Measurements from ENCODE around the gene ZNF345. TPM values are rescaled to one million over a fixed set of nuclear protein-coding genes. Genes with fewer than 3 reads are reported as not detected.

Gene ZNF345
- total and polyA plus RNA-seq, 10 of the 15 experiments (the other 5 are each of a cell fraction or from before 2014, with no cell fraction given): 1.3 to 3.0 (median 2.0) TPM

DNA sequence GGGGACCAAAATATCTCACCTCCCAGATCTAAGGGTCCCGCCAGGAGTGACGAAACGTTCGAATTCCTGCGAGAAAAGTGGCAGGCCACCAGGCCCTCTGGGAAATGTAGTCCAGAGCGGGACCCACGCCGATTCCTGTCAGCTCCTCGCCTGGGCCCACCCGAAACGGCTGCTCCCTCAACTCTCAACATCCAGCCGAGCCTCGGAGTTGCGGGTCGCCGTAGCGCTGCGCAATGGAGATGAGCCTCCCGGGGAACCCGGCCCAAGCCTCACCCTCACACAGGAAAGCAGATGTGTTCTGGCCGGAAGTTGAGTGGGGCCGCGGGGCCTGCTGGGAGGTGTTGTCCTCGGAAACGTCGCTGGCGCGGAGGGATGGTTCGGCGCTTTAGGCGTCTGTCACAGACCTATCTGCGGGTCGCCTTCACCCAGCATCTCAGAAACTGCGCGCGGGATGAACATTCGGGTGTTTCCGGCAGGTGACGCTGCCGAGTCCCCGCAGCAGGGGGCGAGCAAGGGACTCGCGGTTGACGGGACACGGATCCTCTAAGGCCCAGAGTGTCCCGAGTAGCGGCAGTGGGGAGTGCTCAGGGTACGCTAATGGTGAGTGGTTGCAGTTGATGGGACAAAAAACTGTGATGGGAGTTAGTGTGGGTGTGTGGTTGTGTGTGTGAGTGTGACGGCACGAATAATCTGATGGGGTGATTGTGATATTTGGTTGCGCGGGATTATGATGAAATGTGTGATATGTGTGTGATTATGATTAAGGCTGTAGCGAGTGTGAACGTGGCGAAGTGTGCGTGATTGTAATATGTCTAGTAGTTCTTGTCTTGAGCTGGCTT lies 65.5 kb downstream of the ZNF345 start, which contains the start of the genes ZNF568 and ZNF829 (continued):
- TF ChIP-seq, protein P1, sequence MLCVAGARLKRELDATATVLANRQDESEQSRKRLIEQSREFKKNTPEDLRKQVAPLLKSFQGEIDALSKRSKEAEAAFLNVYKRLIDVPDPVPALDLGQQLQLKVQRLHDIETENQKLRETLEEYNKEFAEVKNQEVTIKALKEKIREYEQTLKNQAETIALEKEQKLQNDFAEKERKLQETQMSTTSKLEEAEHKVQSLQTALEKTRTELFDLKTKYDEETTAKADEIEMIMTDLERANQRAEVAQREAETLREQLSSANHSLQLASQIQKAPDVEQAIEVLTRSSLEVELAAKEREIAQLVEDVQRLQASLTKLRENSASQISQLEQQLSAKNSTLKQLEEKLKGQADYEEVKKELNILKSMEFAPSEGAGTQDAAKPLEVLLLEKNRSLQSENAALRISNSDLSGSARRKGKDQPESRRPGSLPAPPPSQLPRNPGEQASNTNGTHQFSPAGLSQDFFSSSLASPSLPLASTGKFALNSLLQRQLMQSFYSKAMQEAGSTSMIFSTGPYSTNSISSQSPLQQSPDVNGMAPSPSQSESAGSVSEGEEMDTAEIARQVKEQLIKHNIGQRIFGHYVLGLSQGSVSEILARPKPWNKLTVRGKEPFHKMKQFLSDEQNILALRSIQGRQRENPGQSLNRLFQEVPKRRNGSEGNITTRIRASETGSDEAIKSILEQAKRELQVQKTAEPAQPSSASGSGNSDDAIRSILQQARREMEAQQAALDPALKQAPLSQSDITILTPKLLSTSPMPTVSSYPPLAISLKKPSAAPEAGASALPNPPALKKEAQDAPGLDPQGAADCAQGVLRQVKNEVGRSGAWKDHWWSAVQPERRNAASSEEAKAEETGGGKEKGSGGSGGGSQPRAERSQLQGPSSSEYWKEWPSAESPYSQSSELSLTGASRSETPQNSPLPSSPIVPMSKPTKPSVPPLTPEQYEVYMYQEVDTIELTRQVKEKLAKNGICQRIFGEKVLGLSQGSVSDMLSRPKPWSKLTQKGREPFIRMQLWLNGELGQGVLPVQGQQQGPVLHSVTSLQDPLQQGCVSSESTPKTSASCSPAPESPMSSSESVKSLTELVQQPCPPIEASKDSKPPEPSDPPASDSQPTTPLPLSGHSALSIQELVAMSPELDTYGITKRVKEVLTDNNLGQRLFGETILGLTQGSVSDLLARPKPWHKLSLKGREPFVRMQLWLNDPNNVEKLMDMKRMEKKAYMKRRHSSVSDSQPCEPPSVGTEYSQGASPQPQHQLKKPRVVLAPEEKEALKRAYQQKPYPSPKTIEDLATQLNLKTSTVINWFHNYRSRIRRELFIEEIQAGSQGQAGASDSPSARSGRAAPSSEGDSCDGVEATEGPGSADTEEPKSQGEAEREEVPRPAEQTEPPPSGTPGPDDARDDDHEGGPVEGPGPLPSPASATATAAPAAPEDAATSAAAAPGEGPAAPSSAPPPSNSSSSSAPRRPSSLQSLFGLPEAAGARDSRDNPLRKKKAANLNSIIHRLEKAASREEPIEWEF (IDR thresholded peaks at IDR 0.05; ENCODE audit: insufficient replicate concordance, low read depth, low read length): no peak
- TF ChIP-seq SP1 (IDR thresholded peaks at IDR 0.05; ENCODE audit: low read depth, low read length) (no peak), CREB1 (IDR thresholded peaks at IDR 0.05; ENCODE audit: low read depth) (peak; percentile 76), CHD1 (IDR thresholded peaks at IDR 0.05; ENCODE audit: low read depth, low read length) (no peak), IRF4 (IDR thresholded peaks at IDR 0.05; ENCODE audit: low read depth, low read length) (no peak), BACH1 (IDR thresholded peaks at IDR 0.05; ENCODE audit: borderline replicate concordance) (no peak), EZH2 (IDR thresholded peaks at IDR 0.05; ENCODE audit: borderline replicate concordance, control insufficient read depth, low read depth, low read length) (no peak), BCL11A (IDR thresholded peaks at IDR 0.05; ENCODE audit: low read depth, low read length) (no peak), ZNF622 (IDR thresholded peaks at IDR 0.05) (no peak), CBX5 (IDR thresholded peaks at IDR 0.05; ENCODE audit: low read depth) (no peak), RUNX3 (IDR thresholded peaks at IDR 0.05; ENCODE audit: low read length) (peak; percentile 38; the same call in 1 of the 2 replicates), BMI1 (IDR thresholded peaks at IDR 0.05; ENCODE audit: borderline replicate concordance) (no peak), NRF1 (conservative IDR thresholded peaks at IDR 0.05; ENCODE audit: low read depth, low read length) (no peak)
- TF ChIP-seq, protein P2, sequence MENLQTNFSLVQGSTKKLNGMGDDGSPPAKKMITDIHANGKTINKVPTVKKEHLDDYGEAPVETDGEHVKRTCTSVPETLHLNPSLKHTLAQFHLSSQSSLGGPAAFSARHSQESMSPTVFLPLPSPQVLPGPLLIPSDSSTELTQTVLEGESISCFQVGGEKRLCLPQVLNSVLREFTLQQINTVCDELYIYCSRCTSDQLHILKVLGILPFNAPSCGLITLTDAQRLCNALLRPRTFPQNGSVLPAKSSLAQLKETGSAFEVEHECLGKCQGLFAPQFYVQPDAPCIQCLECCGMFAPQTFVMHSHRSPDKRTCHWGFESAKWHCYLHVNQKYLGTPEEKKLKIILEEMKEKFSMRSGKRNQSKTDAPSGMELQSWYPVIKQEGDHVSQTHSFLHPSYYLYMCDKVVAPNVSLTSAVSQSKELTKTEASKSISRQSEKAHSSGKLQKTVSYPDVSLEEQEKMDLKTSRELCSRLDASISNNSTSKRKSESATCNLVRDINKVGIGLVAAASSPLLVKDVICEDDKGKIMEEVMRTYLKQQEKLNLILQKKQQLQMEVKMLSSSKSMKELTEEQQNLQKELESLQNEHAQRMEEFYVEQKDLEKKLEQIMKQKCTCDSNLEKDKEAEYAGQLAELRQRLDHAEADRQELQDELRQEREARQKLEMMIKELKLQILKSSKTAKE (IDR thresholded peaks at IDR 0.05; ENCODE audit: low read depth, poor library complexity, severe bottlenecking): no peak
- TF ChIP-seq, protein P3, sequence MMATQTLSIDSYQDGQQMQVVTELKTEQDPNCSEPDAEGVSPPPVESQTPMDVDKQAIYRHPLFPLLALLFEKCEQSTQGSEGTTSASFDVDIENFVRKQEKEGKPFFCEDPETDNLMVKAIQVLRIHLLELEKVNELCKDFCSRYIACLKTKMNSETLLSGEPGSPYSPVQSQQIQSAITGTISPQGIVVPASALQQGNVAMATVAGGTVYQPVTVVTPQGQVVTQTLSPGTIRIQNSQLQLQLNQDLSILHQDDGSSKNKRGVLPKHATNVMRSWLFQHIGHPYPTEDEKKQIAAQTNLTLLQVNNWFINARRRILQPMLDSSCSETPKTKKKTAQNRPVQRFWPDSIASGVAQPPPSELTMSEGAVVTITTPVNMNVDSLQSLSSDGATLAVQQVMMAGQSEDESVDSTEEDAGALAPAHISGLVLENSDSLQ (IDR thresholded peaks at IDR 0.05): peak; percentile 74
- TF ChIP-seq, protein P4, sequence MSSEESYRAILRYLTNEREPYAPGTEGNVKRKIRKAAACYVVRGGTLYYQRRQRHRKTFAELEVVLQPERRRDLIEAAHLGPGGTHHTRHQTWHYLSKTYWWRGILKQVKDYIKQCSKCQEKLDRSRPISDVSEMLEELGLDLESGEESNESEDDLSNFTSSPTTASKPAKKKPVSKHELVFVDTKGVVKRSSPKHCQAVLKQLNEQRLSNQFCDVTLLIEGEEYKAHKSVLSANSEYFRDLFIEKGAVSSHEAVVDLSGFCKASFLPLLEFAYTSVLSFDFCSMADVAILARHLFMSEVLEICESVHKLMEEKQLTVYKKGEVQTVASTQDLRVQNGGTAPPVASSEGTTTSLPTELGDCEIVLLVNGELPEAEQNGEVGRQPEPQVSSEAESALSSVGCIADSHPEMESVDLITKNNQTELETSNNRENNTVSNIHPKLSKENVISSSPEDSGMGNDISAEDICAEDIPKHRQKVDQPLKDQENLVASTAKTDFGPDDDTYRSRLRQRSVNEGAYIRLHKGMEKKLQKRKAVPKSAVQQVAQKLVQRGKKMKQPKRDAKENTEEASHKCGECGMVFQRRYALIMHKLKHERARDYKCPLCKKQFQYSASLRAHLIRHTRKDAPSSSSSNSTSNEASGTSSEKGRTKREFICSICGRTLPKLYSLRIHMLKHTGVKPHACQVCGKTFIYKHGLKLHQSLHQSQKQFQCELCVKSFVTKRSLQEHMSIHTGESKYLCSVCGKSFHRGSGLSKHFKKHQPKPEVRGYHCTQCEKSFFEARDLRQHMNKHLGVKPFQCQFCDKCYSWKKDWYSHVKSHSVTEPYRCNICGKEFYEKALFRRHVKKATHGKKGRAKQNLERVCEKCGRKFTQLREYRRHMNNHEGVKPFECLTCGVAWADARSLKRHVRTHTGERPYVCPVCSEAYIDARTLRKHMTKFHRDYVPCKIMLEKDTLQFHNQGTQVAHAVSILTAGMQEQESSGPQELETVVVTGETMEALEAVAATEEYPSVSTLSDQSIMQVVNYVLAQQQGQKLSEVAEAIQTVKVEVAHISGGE (CRISPR knock-in tag; IDR thresholded peaks at IDR 0.05): peak; percentile 27; the same call in 1 of the 2 replicates
